Posterior vena cava (tissue), 2 donors: Measurements from ENCODE around the gene CCDC40. TPM values are rescaled to one million over a fixed set of nuclear protein-coding genes. Genes with fewer than 3 reads are reported as not detected.
"Not testable (repeated sequence)": the region's sequence is repeated elsewhere in the genome, so short reads cannot be mapped to it uniquely, and the experiment has no call there.

Source experiments
- DNase-seq: peaks from one replicate; pipeline ENCODE4 v3.0.0-alpha.2; 2020; ENCODE audit warnings: low spot score
- intact Hi-C, 2 donors: fragments of 100-400 bp; cut with DNase I; formaldehyde crosslinking; loops; one replicate each; pipeline versions ENCODE4 v1.14.1 to v1.14.2; 2022 to 2023
- total RNA-seq, 2 donors: library from RNA; stranded (reverse); fragmentation: NEBNext Ultra II Directional; extraction: Animal tissue kit (Norgen Biotek cat#: 25700); gene quantifications; one replicate each; pipeline ENCODE4 v1.2.1, GENCODE V29; 2021
- donor health status: DM: yes; HTN: yes; CAD: no.
- donor health status: DM: yes; HTN: yes; CAD: no.

The CCDC40 gene
- total RNA-seq, 2 donors from 2014 or later = 6.2 to 10.4 TPM

DNA sequence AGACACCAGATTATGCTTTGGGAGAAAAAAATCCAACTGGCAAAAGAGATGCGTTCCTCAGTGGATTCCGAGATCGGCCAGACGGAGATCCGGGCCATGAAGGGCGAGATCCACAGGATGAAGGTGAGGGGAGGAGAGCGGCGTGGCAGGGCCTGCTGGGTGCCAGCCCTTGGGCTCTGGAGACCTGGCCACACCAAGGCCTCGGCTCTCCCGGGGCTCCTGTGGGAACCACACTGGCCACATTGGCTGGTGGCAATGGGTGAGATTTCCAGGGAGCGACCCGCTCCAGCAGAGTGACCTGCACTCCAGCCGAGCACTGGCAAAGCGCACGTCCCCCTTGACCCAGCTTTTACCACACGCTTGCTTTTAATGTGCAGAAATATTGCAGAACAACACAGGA lies 53.3 kb downstream of the CCDC40 start:
- intact Hi-C loops = no loop called here
- DNase-seq = no peak

DNA sequence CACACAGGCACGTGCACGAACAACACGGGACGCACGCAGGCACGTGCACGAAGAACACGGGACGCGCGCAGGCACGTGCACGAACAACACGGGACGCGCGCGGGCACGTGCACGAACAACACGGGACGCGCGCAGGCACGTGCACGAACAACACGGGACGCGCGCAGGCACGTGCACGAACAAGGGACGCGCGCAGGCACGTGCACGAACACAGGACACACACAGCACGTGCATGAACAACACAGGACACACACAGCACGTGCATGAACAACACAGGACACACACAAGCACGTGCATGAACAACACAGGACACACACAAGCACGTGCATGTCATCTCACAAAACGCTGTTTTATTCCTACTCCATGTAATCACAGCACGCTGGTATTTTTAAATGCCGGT lies 53.7 kb downstream of the CCDC40 start:
- intact Hi-C loops, DNase-seq: not testable (repeated sequence)

DNA sequence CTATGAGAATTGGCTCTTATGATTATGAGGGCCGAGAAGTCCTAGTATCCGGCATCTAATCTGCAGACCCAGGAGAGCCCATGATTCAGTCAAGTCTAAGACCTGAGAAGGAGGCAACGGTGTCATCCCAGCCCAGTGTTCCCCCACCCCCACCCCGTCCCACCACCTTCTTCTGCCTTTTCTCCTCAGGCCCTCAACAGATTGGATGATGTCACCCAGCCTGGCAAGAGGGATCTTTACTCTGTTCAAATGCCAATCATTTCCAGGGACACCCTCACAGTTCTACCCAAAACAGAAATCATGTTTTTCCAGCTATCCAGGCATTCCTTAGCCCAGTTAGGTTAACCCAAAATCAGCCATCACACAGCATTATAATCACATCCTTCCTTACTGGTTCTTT lies 54.9 kb downstream of the CCDC40 start:
- intact Hi-C loops = no loop called here
- no peak for DNase-seq

DNA sequence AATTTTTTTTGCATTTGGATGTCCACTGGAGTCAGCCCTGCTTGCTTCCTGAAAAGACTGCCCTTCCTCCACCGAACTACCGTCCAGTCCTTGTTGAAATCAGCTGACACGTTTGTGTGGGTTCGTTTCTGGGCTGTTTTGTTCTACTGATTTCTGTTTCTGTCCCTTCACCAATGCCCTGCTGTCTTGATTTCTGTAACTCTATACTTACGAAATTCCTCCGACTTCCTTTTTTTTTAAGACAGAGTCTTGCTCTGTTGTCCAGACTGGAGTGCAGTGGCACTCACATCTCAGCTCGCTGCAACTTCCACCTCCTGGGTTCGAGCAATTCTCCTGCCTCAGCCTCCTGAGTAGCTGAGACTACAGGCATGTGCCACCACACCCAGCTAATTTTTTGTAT lies 56.5 kb downstream of the CCDC40 start:
- no peak for DNase-seq
- intact Hi-C loops = no loop called here

DNA sequence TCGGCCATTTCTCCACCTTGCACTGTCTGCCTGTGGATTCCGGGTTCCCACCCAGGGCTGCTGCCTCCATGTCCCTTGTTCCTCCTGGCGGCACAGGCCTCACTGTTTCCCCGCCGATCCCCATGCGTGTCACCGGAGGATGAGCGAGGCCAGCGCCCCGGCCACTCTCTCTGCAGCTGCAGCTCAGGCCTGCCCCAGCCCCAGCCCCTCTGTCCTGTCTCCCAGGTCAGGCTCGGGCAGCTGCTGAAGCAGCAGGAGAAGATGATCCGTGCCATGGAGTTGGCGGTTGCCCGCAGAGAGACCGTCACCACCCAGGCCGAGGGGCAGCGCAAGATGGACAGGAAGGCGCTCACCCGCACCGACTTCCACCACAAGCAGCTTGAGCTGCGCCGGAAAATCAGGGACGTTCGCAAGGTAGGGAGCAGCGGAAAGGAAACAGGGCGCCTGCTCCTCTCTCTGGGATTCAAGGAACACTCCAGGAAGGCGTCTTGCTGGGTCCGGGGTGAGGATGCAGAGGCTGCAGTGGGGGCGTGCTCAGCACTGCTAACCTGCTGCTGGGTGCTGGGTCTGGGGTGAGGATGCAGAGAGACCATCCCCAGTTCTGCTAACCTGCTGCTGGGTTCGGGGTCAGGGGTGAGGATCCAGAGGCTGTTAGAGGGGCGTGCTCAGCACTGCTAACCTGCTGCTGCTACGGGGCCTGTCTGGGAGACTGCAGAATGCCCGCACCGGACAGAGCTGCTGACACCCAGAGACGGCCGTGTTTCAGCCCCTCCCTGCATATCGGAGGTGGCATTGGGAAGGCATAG lies 58.8 kb downstream of the CCDC40 start:
- DNase-seq = peak; percentile 80
- intact Hi-C loops = no loop called here

DNA sequence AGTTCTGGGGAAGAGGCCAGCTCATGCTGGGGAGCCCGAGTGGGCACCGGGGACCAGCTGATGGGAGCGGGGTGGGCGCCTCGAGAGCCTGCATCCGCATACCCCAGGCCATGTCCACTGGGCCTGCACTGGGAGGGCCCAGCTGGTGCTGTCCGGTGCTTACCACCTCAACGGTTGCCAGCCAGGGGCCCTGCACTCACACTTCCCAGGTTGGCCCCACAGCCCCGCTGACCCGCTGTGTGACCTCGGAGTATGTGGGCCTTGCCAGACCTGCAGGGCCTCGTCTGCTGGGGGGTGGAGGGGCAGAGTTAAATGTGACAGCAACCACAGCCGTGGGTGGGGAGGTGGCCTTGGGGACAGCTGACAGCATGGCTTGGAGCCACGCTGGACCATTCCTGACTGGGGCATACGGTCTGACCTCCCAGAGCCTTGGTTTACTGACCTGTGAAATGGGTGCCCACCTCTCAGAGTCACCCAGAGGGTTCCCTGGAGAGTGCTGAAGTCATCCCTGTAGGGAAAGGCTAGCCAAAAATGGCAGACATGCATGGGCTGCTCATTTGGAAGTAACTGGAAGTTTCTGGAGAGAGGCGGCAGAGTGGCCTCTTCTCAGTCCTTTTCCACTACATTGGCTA lies 59.5 kb downstream of the CCDC40 start:
- DNase-seq = no peak
- intact Hi-C loops = no loop called here

DNA sequence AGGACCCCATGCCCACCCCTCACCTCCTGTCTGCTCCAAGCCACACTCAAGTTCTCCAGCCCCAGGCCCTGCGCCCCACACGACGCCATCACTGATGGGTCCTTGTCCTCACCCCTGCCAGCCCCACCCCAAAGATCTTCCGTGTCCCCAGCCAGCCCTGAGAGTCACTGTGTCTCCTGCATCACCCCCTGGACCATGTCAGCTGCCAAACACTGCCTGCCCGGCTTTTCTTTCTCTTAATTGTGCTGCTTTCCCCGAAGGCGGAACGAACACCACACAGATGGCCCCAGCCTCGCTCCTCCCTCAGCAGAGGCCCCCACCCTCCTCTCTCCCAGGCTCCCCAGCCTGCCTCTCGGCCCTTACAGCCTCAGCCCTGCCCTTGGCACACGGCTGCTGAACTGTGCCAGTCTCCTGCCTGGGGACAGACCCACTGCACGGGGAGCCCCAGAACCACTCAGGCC lies 60.1 kb downstream of the CCDC40 start:
- DNase-seq = no peak
- intact Hi-C loops = no loop called here

DNA sequence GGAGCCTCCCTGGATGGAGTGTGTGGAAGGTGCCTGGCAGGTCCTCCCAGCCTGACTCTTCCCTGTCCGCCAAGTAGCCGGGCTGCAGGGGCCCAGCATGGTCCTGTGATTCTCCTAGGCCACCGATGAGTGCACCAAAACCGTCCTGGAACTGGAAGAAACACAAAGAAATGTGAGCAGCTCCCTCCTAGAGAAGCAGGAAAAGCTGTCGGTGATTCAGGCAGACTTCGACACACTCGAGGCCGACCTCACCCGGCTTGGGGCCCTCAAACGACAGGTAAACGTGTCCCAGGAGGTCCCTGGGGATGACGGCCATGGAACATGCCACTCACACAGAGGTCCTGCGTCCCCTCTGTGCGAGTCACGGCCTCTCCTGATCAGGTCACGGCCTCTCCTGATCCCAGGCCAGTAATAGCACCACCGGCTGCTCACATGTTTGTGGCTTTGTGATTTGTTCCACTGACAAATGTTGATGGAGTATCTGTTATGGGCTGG lies 60.7 kb downstream of the CCDC40 start:
- intact Hi-C loops = no loop called here
- DNase-seq = no peak

DNA sequence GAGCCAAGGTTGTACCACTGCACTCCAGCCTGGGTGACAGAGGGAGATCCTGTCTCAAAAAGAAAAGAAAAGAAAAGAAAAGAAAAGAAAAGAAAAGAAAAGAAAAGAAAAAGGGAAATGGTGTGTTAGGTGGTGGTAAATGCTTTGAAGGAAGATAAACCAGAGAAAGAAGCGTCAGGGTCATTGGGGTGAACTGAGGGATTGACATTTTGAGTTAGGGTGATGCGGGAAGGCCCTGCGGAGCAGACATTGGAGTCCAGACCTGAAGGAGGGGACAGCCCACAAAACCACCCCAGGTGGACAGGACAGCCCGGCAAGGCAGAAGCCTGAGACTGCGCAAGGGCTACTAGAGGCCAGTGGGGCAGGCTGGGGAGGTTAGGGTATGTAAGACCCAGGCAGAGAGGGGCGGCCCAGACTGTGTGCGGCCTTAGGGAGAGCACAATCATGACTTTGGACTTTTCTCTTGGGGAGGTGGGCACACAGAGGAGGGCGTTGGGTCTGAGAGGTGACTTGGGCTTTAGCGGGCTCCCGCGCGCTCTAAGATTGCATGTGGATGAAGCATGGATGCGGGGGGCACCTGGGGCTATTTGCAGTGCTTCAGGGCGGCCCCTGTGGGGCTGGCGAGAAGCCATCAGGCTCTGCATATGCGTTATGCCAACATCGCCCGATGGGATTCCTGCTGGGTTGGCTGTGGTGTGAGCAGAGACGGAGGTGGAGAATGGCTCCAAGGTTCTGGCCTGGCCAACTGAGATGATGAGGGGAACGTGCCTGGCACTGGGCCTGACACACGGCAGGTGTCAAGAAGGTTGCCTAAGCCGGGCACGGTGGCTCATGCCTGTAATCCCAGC lies 61.6 kb downstream of the CCDC40 start:
- no peak for DNase-seq
- intact Hi-C loops = no loop called here

DNA sequence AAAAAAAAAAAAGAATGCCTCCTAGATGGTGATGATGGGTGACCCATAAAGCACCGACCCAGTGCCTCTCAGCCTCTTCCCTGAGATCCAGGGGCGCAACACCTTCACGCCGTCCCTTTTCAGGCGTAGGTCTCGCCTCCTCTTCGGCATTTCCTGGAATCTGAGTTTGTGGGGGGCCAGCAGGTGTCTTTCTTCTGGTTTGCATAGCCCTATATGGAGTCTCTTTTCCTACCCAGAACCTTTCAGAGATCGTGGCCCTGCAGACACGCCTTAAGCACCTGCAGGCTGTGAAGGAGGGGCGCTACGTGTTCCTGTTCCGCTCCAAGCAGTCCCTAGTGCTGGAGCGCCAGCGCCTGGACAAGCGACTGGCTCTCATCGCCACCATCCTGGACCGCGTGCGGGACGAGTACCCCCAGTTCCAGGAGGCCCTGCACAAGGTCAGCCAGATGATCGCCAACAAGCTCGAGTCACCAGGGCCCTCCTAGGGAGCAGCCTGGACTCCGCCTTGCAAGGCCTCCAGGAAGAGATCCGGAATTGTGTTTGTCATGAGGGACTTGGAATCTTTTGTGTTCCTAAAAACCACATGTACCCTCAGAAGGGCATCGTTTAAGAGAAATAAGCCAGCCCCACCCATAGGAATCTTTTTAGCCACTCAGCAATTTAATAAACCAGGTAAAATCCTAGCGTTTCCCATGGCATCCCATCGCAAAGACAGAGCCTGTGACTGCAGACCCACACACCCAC lies 63.0 kb downstream of the CCDC40 start:
- intact Hi-C loops = no loop called here
- no peak for DNase-seq

DNA sequence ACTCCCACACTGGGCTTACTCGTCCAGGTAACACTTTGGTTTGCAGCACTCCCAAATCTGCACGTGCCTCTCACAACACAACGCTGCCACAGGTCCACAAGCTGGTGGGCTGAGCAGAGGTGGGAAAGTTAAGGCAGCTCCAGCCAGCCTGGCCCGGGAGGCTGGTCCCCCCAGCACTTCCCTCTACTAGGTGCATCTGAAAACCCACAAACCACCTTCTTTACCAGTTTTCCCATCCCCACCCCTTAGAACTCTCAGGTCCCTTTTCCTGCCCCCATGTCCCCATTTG lies 63.5 kb downstream of the CCDC40 start:
- DNase-seq = no peak
- intact Hi-C loops = no loop called here

DNA sequence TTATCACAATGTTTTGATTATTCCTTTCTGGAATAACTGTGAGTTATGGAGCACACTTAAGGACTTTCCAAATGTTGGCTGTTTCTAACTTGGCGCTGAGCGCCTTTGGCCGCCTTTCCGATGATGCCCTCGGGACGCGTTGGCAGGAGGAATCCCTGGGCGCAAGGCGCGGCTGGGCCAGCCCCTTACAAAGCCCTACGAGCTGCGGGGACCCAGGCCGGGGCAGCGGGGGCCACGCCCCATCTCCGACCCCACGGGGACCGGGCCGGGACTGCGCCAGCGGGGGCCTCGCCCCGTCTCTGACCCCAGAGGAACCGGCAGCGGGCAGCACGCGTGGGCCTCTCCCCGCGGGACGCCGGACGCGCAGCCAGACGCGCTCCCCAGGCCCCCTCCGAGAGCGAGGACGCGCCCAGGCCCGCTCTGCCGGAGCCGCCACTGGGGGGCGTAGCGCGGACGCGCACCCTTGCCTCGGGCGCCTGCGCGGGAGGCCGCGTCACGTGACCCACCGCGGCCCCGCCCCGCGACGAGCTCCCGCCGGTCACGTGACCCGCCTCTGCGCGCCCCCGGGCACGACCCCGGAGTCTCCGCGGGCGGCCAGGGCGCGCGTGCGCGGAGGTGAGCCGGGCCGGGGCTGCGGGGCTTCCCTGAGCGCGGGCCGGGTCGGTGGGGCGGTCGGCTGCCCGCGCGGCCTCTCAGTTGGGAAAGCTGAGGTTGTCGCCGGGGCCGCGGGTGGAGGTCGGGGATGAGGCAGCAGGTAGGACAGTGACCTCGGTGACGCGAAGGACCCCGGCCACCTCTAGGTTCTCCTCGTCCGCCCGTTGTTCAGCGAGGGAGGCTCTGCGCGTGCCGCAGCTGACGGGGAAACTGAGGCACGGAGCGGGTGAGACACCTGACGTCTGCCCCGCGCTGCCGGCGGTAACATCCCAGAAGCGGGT lies 64.8 kb downstream of the CCDC40 start, which contains the start of gene GAA:
Gene GAA, plus strand, starts transcription at position 571 of the 935 bp plus-strand sequence. CDS start 3,006 bp downstream, outside the sequence.
- peak; percentile 95 for DNase-seq
- intact Hi-C loops = no loop called here

DNA sequence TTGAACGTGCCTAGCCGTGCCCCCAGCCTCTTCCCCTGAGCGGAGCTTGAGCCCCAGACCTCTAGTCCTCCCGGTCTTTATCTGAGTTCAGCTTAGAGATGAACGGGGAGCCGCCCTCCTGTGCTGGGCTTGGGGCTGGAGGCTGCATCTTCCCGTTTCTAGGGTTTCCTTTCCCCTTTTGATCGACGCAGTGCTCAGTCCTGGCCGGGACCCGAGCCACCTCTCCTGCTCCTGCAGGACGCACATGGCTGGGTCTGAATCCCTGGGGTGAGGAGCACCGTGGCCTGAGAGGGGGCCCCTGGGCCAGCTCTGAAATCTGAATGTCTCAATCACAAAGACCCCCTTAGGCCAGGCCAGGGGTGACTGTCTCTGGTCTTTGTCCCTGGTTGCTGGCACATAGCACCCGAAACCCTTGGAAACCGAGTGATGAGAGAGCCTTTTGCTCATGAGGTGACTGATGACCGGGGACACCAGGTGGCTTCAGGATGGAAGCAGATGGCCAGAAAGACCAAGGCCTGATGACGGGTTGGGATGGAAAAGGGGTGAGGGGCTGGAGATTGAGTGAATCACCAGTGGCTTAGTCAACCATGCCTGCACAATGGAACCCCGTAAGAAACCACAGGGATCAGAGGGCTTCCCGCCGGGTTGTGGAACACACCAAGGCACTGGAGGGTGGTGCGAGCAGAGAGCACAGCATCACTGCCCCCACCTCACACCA lies 65.7 kb downstream of the CCDC40 start:
- intact Hi-C loops = no loop called here
- DNase-seq = peak; percentile 85

DNA sequence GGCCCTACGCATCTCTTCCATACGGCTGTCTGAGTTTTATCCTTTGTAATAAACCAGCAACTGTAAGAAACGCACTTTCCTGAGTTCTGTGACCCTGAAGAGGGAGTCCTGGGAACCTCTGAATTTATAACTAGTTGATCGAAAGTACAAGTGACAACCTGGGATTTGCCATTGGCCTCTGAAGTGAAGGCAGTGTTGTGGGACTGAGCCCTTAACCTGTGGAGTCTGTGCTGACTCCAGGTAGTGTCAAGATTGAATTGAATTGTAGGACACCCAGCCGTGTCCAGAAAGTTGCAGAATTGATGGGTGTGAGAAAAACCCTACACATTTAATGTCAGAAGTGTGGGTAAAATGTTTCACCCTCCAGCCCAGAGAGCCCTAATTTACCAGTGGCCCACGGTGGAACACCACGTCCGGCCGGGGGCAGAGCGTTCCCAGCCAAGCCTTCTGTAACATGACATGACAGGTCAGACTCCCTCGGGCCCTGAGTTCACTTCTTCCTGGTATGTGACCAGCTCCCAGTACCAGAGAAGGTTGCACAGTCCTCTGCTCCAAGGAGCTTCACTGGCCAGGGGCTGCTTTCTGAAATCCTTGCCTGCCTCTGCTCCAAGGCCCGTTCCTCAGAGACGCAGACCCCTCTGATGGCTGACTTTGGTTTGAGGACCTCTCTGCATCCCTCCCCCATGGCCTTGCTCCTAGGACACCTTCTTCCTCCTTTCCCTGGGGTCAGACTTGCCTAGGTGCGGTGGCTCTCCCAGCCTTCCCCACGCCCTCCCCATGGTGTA lies 66.4 kb downstream of the CCDC40 start:
- DNase-seq = no peak
- intact Hi-C loops = no loop called here

DNA sequence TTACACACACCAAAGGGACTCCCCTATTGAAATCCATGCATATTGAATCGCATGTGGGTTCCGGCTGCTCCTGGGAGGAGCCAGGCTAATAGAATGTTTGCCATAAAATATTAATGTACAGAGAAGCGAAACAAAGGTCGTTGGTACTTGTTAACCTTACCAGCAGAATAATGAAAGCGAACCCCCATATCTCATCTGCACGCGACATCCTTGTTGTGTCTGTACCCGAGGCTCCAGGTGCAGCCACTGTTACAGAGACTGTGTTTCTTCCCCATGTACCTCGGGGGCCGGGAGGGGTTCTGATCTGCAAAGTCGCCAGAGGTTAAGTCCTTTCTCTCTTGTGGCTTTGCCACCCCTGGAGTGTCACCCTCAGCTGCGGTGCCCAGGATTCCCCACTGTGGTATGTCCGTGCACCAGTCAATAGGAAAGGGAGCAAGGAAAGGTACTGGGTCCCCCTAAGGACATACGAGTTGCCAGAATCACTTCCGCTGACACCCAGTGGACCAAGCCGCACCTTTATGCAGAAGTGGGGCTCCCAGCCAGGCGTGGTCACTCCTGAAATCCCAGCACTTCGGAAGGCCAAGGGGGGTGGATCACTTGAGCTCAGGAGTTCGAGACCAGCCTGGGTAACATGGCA lies 67.1 kb downstream of the CCDC40 start:
- intact Hi-C loops = no loop called here
- peak; percentile 61 for DNase-seq

DNA sequence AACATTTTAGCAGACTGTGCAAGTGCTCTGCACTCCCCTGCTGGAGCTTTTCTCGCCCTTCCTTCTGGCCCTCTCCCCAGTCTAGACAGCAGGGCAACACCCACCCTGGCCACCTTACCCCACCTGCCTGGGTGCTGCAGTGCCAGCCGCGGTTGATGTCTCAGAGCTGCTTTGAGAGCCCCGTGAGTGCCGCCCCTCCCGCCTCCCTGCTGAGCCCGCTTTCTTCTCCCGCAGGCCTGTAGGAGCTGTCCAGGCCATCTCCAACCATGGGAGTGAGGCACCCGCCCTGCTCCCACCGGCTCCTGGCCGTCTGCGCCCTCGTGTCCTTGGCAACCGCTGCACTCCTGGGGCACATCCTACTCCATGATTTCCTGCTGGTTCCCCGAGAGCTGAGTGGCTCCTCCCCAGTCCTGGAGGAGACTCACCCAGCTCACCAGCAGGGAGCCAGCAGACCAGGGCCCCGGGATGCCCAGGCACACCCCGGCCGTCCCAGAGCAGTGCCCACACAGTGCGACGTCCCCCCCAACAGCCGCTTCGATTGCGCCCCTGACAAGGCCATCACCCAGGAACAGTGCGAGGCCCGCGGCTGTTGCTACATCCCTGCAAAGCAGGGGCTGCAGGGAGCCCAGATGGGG lies 68.0 kb downstream of the CCDC40 start:
- intact Hi-C loops = no loop called here
- DNase-seq = peak; percentile 79
